WTC11 (cell line): Measurements from ENCODE around the gene GPA33. TPM values are rescaled to one million over a fixed set of nuclear protein-coding genes. Genes with fewer than 3 reads are reported as not detected.

Experiments used
- ATAC-seq: fragments of 200-7000 bp; cut with Tn5 transposase; 2 replicates; pipeline ENCODE4 v1.10.0; 2021; ENCODE audit warnings: mild to moderate bottlenecking, moderate library complexity
- CTCF ChIA-PET: fragments of 300-600 bp; sonication (Branson Sonifier 250); formaldehyde crosslinking; loops from one replicate; lab custom pipeline; 2021; ENCODE audit warnings: antibody characterized with exemption; lab: Charles Lee
- POLR2A ChIA-PET: fragments of 350-600 bp; sonication (Branson Sonifier 250); formaldehyde crosslinking; loops from one replicate; lab custom pipeline; 2021; ENCODE audit warnings: antibody characterized with exemption; lab: Charles Lee
- DNase-seq: peaks from one replicate; pipeline ENCODE4 v3.0.0; 2021; ENCODE audit warnings: low spot score
- H3K27ac Mint-ChIP-seq: 2 replicates; pipeline ENCODE4 v1.8.0; 2021; ENCODE audit warnings: mixed read lengths
- H3K27me3 Mint-ChIP-seq: 2 replicates; pipeline ENCODE4 v1.8.0; 2021; ENCODE audit warnings: low read depth, mild to moderate bottlenecking, moderate library complexity, mixed read lengths
- H3K36me3 Mint-ChIP-seq: 2 replicates; pipeline ENCODE4 v1.8.0; 2021; ENCODE audit warnings: mixed read lengths
- H3K4me1 Mint-ChIP-seq: 2 replicates; pipeline ENCODE4 v1.8.0; 2022; ENCODE audit warnings: mixed read lengths
- H3K4me3 Mint-ChIP-seq: 2 replicates; pipeline ENCODE4 v1.8.0; 2021; ENCODE audit warnings: mild to moderate bottlenecking, moderate library complexity, mixed read lengths
- H3K9me3 Mint-ChIP-seq: 2 replicates; pipeline ENCODE4 v1.8.0; 2021; ENCODE audit warnings: mixed read lengths
- ATF1 ChIP-seq: sonication (generic); formaldehyde crosslinking; IDR thresholded peaks from 2 replicates; pipeline ENCODE4 v1.8.1; 2023; ENCODE audit warnings: mild to moderate bottlenecking, moderate library complexity, missing genetic modification reagents
- ATF2 ChIP-seq: sonication (generic); formaldehyde crosslinking; IDR thresholded peaks from 2 replicates; pipeline ENCODE4 v1.8.1; 2022; ENCODE audit warnings: low read depth, missing genetic modification reagents, borderline replicate concordance
- ESRRA ChIP-seq: sonication (generic); formaldehyde crosslinking; IDR thresholded peaks from 2 replicates; pipeline ENCODE4 v1.8.1; 2022; ENCODE audit warnings: mild to moderate bottlenecking, missing genetic modification reagents, borderline replicate concordance
- ETV6 ChIP-seq: sonication (generic); formaldehyde crosslinking; IDR thresholded peaks from 2 replicates; pipeline ENCODE4 v1.8.1; 2022; ENCODE audit warnings: mild to moderate bottlenecking, missing genetic modification reagents
- FOXP1 ChIP-seq: sonication (generic); formaldehyde crosslinking; IDR thresholded peaks from 2 replicates; pipeline ENCODE4 v1.8.0; 2022; ENCODE audit warnings: missing genetic modification reagents, mild to moderate bottlenecking, moderate library complexity, borderline replicate concordance
- FOXP4 ChIP-seq: sonication (generic); formaldehyde crosslinking; IDR thresholded peaks from 2 replicates; pipeline ENCODE4 v1.8.0; 2022; ENCODE audit warnings: mild to moderate bottlenecking, missing genetic modification reagents
- HMGXB4 ChIP-seq: sonication (generic); formaldehyde crosslinking; IDR thresholded peaks from 2 replicates; pipeline ENCODE4 v1.8.1; 2023; ENCODE audit warnings: mild to moderate bottlenecking, moderate library complexity, missing genetic modification reagents
- KAT7 ChIP-seq: sonication (generic); formaldehyde crosslinking; IDR thresholded peaks from 2 replicates; pipeline ENCODE4 v1.8.1; 2023; ENCODE audit warnings: missing genetic modification reagents, mild to moderate bottlenecking, borderline replicate concordance
- NR1H2 ChIP-seq: sonication (generic); formaldehyde crosslinking; IDR thresholded peaks from 2 replicates; pipeline ENCODE4 v1.9.0; 2021; ENCODE audit warnings: mild to moderate bottlenecking, moderate library complexity, missing genetic modification reagents
- NR3C1 ChIP-seq: sonication (generic); formaldehyde crosslinking; conservative IDR thresholded peaks from 2 replicates; pipeline ENCODE4 v1.8.1; 2023; ENCODE audit warnings: low read depth, mild to moderate bottlenecking, missing genetic modification reagents
- PREB ChIP-seq: sonication (generic); formaldehyde crosslinking; IDR thresholded peaks from 2 replicates; pipeline ENCODE4 v1.8.1; 2022; ENCODE audit warnings: mild to moderate bottlenecking, missing genetic modification reagents, moderate library complexity, borderline replicate concordance
- PRRX2 ChIP-seq: fragments of 250-450 bp; sonication (Bioruptor Pico); IDR thresholded peaks from 2 replicates; pipeline ENCODE4 v1.8.0; 2021; ENCODE audit warnings: mild to moderate bottlenecking
- RELA ChIP-seq: sonication (generic); formaldehyde crosslinking; IDR thresholded peaks from 2 replicates; pipeline ENCODE4 v1.8.1; 2022; ENCODE audit warnings: missing genetic modification reagents, mild to moderate bottlenecking, borderline replicate concordance
- SMAD4 ChIP-seq: sonication (generic); formaldehyde crosslinking; IDR thresholded peaks from 2 replicates; pipeline ENCODE4 v1.8.0; 2022; ENCODE audit warnings: mild to moderate bottlenecking, missing genetic modification reagents
- SP1 ChIP-seq: sonication (generic); formaldehyde crosslinking; conservative IDR thresholded peaks from 2 replicates; pipeline ENCODE4 v1.8.1; 2022; ENCODE audit warnings: missing genetic modification reagents
- TEAD1 ChIP-seq: sonication (generic); formaldehyde crosslinking; IDR thresholded peaks from 2 replicates; pipeline ENCODE4 v1.8.0; 2022; ENCODE audit warnings: mild to moderate bottlenecking, missing genetic modification reagents
- USF2 ChIP-seq: sonication (generic); formaldehyde crosslinking; IDR thresholded peaks from 2 replicates; pipeline ENCODE4 v1.8.1; 2023; ENCODE audit warnings: mild to moderate bottlenecking, missing genetic modification reagents, moderate library complexity
- ZNF423 ChIP-seq: fragments of 250-450 bp; sonication (Bioruptor Pico); IDR thresholded peaks from 2 replicates; pipeline ENCODE4 v2.1.2; 2022; ENCODE audit warnings: mild to moderate bottlenecking, moderate library complexity
- total RNA-seq: library from RNA; stranded (reverse); gene quantifications from 3 replicates; pipeline ENCODE4 v1.2.3, GENCODE V29; 2021

The GPA33 gene
- total RNA-seq, 1 experiment from 2014 or later, result 0.63 TPM

GRCh38 chr1:167060141-167061072, 29.8 kb downstream of the GPA33 start:
- Mint-ChIP-seq H3K36me3 (no peaks in the 10 kb centered on the region), H3K27ac (no peak overlapping the region), H3K9me3 (no peaks in the 10 kb centered on the region), H3K4me1 (peaks cover 17% of the 10 kb centered on the region), H3K4me3 (no peak overlapping the region), H3K27me3 (no peaks in the 10 kb centered on the region)
- no peak for DNase-seq
- ATAC-seq, result peak; percentile 43
- POLR2A ChIA-PET, result interaction anchor here (0.6 kb wide), 1 partner anchor 1871 kb away, joined by 4 read pairs; no protein-coding TSS in a partner anchor
- CTCF ChIA-PET, result interaction anchor here (0.6 to 11.5 kb wide), 33 partner anchors 7 to 495 kb away, joined by 3 to 400 read pairs (median 6); partner anchors contain the start of genes ILDR2, POU2F1 and TADA1
- TF ChIP-seq RELA (CRISPR knock-in tag), result no peak
- TF ChIP-seq SP1 (CRISPR knock-in tag), result no peak
- TF ChIP-seq FOXP1 (CRISPR knock-in tag), result no peak
- TF ChIP-seq ATF1 (CRISPR knock-in tag), result no peak
- no peak for TF ChIP-seq NR1H2
- TF ChIP-seq SMAD4 (CRISPR knock-in tag), result no peak
- no peak for TF ChIP-seq PRRX2 (CRISPR knock-in tag)
- no peak for TF ChIP-seq ESRRA
- TF ChIP-seq USF2 (CRISPR knock-in tag), result no peak
- TF ChIP-seq HMGXB4 (CRISPR knock-in tag), result no peak
- no peak for TF ChIP-seq ETV6
- TF ChIP-seq NR3C1 (CRISPR knock-in tag), result no peak
- TF ChIP-seq FOXP4, result no peak
- TF ChIP-seq KAT7 (CRISPR knock-in tag), result no peak
- TF ChIP-seq PREB (CRISPR knock-in tag), result no peak
- no peak for TF ChIP-seq TEAD1 (CRISPR knock-in tag)
- TF ChIP-seq, all 79 proteins: peak for 0

- no peak for TF ChIP-seq ATF2 (CRISPR knock-in tag)
- no peak for TF ChIP-seq ZNF423 (CRISPR knock-in tag)
- H3K4me1 Mint-ChIP-seq, result peaks cover 17% of the 10 kb centered on the region
- H3K36me3 Mint-ChIP-seq, result no peaks in the 10 kb centered on the region
- ChIA-PET POLR2A (interaction anchor here (0.6 to 1.0 kb wide), 4 partner anchors 69 to 1870 kb away, joined by 3 to 5 read pairs (median 4); no protein-coding TSS in a partner anchor), CTCF (interaction anchor here (0.7 to 11.5 kb wide), 35 partner anchors 13 to 586 kb away, joined by 3 to 400 read pairs (median 5); partner anchors contain the start of genes ILDR2, POU2F1 and TADA1)
- no peak overlapping the region; the same call in 1 of the 2 replicates for H3K4me3 Mint-ChIP-seq
- DNase-seq, result no peak
- ATAC-seq, result no peak
- H3K9me3 Mint-ChIP-seq, result no peaks in the 10 kb centered on the region
- H3K27me3 Mint-ChIP-seq, result no peaks in the 10 kb centered on the region
- H3K27ac Mint-ChIP-seq, result no peak overlapping the region
Observed at GRCh38 chr1:167059809-167060107, 30.4 kb downstream of the GPA33 start.
